ENCODE data around the gene ARHGDIB. TPM values are rescaled to one million over a fixed set of nuclear protein-coding genes. Genes with fewer than 3 reads are reported as not detected.

The ARHGDIB gene
- total RNA-seq, 1 donor from 2014 or later, result 50.6 TPM

DNA sequence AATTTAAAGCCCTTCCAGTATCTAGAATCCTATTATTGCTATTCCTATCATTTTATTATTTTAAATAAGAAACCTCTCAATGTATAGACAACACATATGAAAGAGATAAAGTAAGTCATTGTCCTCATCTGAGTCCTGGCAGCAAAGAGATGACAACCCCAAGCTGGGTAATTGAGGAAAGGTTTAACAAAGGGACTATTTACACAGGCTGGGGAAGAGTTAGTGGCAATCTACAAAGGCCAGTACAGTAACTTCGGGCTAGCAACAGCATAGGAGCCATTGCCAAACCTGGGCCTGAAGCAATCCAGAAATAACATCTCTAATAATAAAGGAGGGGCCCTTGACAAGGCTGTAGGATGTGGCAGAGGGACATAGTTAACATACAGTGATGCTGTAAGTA is 22.6 kb upstream of the ARHGDIB start:
- intact Hi-C loops (cut with micrococcal nuclease), result no loop called here
- H3K36me3 ChIP-seq, result no peaks in the 10 kb centered on the region

DNA sequence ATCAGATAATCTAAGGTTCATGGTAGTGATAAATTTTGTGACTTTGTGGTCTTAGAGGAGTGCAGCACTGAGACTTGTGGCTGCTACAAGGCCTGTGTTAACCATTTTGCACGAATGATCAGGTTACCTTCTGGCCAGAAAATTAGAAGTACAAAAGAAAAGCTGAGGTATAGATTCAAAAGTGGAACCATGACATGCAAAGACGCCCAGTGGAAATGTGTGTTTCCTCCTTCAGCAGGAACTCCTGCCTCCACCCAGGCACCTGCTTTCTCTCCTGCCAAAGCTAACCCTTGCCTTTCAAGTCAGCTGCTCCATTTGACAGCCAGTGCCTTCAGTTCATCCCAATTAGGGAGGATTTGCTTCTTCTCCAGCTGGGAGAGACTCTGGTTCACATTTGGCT is 21.6 kb upstream of the ARHGDIB start:
- H3K4me1 ChIP-seq, result no peaks in the 10 kb centered on the region
- DNase-seq, result no peak

More for the DNA sequence above, 22.6 kb upstream of the ARHGDIB start:
- Histone ChIP-seq H3K4me1 (no peaks in the 10 kb centered on the region), H3K27me3 (ENCODE audit: low read depth) (no peaks in the 10 kb centered on the region), H3K4me3 (no peak overlapping the region), H3K9me3 (replicated peaks) (no peaks in the 10 kb centered on the region), H3K27ac (replicated peaks) (no peak overlapping the region)
- no peak for DNase-seq
- TF ChIP-seq, protein P1, sequence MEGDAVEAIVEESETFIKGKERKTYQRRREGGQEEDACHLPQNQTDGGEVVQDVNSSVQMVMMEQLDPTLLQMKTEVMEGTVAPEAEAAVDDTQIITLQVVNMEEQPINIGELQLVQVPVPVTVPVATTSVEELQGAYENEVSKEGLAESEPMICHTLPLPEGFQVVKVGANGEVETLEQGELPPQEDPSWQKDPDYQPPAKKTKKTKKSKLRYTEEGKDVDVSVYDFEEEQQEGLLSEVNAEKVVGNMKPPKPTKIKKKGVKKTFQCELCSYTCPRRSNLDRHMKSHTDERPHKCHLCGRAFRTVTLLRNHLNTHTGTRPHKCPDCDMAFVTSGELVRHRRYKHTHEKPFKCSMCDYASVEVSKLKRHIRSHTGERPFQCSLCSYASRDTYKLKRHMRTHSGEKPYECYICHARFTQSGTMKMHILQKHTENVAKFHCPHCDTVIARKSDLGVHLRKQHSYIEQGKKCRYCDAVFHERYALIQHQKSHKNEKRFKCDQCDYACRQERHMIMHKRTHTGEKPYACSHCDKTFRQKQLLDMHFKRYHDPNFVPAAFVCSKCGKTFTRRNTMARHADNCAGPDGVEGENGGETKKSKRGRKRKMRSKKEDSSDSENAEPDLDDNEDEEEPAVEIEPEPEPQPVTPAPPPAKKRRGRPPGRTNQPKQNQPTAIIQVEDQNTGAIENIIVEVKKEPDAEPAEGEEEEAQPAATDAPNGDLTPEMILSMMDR (IDR thresholded peaks at IDR 0.05; ENCODE audit: borderline replicate concordance), result no peak

DNA sequence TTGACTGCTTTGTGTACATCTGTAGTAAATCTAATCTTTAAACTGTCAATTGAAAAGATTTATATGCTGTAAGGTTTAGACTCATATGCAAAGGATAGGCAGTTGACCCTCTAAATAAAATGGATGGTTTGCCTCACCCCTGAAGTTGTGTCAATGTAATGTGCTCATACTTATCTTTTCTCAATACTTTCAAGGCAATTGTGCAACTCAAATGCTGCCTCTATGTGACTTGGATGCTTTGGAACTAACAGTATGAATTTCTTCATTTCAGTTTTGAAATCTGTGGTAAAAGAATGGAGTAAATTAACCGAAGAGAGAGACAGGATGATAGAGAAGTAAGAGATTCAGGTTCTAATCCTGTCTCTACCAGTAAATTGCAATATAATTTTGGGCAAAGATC is 21.2 kb upstream of the ARHGDIB start:
- H3K27ac ChIP-seq (replicated peaks), result no peak overlapping the region
- no peaks in the 10 kb centered on the region for H3K27me3 ChIP-seq (ENCODE audit: low read depth)
- H3K9me3 ChIP-seq (replicated peaks), result no peaks in the 10 kb centered on the region
- no peak for DNase-seq
- no peaks in the 10 kb centered on the region for H3K4me1 ChIP-seq
- H3K36me3 ChIP-seq, result no peaks in the 10 kb centered on the region
- no peak overlapping the region for H3K4me3 ChIP-seq
- intact Hi-C loops (cut with micrococcal nuclease), result no loop called here
- TF ChIP-seq, protein P1 (IDR thresholded peaks at IDR 0.05; ENCODE audit: borderline replicate concordance), result no peak

More for the DNA sequence above, 21.6 kb upstream of the ARHGDIB start:
- Histone ChIP-seq H3K27me3 (ENCODE audit: low read depth) (no peaks in the 10 kb centered on the region), H3K27ac (replicated peaks) (no peak overlapping the region), H3K9me3 (replicated peaks) (no peaks in the 10 kb centered on the region), H3K4me3 (no peak overlapping the region), H3K36me3 (no peaks in the 10 kb centered on the region)
- TF ChIP-seq, protein P1 (IDR thresholded peaks at IDR 0.05; ENCODE audit: borderline replicate concordance), result no peak
- intact Hi-C loops (cut with micrococcal nuclease), result no loop called here

DNA sequence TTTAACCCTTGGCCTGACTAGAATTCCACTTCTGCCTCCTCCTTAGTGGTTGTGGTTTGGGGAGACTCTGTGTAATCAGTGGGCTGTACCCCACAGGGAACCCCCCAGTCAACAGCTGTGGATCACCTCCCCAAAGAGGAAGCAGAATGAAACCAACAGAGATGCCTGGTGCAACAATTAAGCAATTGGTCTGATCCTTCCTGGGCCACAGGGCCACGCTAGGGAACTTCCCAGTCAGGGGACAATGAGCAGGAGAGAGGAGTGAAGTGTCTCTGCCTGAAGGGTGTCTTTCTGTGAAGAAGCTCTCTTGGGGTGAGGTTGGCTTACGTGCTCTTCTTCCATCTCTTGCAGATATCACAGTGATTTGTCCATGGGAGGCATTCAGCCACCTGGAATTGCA is 19.6 kb upstream of the ARHGDIB start:
- H3K9me3 ChIP-seq (replicated peaks), result no peaks in the 10 kb centered on the region
- TF ChIP-seq, protein P1 (IDR thresholded peaks at IDR 0.05; ENCODE audit: borderline replicate concordance), result no peak
- intact Hi-C loops (cut with micrococcal nuclease), result no loop called here
- no peaks in the 10 kb centered on the region for H3K4me1 ChIP-seq
- no peak overlapping the region for H3K27ac ChIP-seq (replicated peaks)
- no peaks in the 10 kb centered on the region for H3K27me3 ChIP-seq (ENCODE audit: low read depth)
- no peak overlapping the region for H3K4me3 ChIP-seq
- no peaks in the 10 kb centered on the region for H3K36me3 ChIP-seq
- DNase-seq, result no peak

DNA sequence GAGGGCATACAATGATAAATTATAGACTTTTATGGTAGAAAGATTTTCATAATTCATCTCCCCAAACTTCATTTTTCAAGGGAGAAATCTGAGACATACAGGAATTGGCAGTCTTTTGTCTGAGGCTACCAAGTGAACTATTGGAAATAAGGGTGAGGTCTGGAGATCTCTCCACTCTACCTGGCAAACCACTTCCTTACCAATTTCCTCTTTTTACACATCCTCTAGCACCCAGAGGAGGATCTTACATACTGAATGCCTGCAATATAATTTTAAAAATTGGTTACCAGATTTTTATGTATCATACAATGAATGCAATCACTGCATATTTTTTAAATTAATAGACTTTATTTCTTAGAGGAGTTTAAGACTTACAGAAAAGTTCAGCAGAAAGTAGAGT is 18.1 kb upstream of the ARHGDIB start:
- no peak overlapping the region for H3K4me3 ChIP-seq
- no peaks in the 10 kb centered on the region for H3K27me3 ChIP-seq (ENCODE audit: low read depth)
- H3K27ac ChIP-seq (replicated peaks), result no peak overlapping the region
- H3K9me3 ChIP-seq (replicated peaks), result no peaks in the 10 kb centered on the region
- TF ChIP-seq, protein P1 (IDR thresholded peaks at IDR 0.05; ENCODE audit: borderline replicate concordance), result no peak
- no peaks in the 10 kb centered on the region for H3K4me1 ChIP-seq
- intact Hi-C loops (cut with micrococcal nuclease), result no loop called here
- no peaks in the 10 kb centered on the region for H3K36me3 ChIP-seq
- no peak for DNase-seq

DNA sequence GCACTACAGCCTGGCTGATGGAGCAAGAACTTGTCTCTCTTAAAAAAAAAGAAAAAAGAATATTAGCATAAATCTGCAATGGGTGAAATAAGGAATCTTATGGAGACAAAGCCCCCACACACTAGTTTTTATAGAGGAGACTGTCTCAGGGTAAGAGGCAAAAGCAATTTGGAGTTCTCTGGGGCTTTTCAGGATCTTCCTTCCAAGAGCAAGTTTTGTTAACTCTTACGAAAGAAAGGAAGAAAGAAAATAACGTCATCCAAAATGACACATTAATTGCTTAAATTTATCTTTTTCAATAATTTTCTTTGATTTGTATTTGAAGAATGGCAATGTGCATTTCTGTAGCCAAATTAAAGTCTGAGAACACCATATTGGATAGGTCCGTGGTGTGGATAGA is 15.3 kb upstream of the ARHGDIB start:
- Histone ChIP-seq H3K4me1 (no peaks in the 10 kb centered on the region), H3K27ac (replicated peaks) (no peak overlapping the region), H3K27me3 (ENCODE audit: low read depth) (no peaks in the 10 kb centered on the region), H3K9me3 (replicated peaks) (no peaks in the 10 kb centered on the region), H3K4me3 (no peak overlapping the region), H3K36me3 (no peaks in the 10 kb centered on the region)
- no peak for DNase-seq
- TF ChIP-seq, protein P1 (IDR thresholded peaks at IDR 0.05; ENCODE audit: borderline replicate concordance), result no peak
- intact Hi-C loops (cut with micrococcal nuclease), result no loop called here
